ENCODE results near the gene MARK4. TPM values are rescaled to one million over a fixed set of nuclear protein-coding genes. Genes with fewer than 3 reads are reported as not detected.

The MARK4 gene
- total RNA-seq, 8 experiments from 2014 or later = 9.1 to 40.6 (median 14.8) TPM

DNA sequence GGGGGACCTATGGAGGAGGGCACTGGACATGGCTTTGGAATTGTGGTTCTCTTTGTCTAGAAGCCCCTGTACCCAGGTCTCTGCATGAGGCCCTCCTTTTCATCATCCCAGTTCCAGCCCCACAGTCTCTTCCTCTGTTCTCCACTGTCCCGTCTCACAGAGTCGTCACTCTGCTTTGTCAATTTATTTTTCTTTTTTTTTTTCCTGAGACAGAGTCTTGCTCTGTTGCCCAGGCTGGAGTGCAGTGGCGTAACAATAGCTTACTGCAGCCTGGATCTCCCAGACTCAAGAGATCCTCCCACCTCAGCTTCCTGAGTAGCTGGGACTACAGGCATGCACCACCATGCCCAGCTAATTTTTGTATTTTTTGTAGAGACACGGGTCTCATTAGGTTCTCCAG is 5.2 kb upstream of the MARK4 start:
- peak in 1 of 8 experiments; percentile 5 for ATAC-seq (replicated peaks in 6 of 8)
- Histone ChIP-seq H3K27ac (no peak overlapping the region), H3K4me3 (no peak overlapping the region), H3K4me1 (replicated peaks in 1 of 2) (peaks cover 5 to 6% of the 10 kb centered on the region in 2 donors)
- 29 to 83% (median 50%) methylated on average over 1 to 4 of the region's 4 CpGs; no CpG with 5 or more reads in 3 of the 10 experiments for WGBS, 10 experiments
- in situ Hi-C loops (cut with MboI; ENCODE audit: low pct_unique_long_range_greater_than_20kb in 2 of 9, low sequenced_read_pairs in 9 of 9, unreplicated experiment in 9 of 9) = no loop called here

DNA sequence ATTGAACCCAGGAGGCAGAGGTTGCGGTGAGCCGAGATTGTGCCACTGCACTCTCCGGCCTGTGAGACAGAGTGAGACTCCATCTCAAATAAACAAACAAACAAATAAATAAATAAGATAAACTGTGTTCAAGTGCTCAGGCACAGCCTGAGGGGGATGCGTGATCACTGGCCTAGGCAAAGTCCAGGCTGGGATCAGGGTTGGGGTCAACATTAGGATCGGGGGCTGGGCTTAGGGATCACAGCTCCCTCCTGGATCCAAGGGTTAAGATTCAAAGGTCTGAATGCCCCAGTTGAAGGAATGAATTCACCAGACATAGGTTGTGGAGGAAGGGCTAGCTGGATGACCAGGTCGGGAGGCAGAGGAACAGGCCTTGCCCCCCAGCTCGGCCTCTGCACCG is 3.9 kb upstream of the MARK4 start:
- in situ Hi-C loops (cut with MboI; ENCODE audit: low pct_unique_long_range_greater_than_20kb in 2 of 9, low sequenced_read_pairs in 9 of 9, unreplicated experiment in 9 of 9) = no loop called here
- WGBS, 10 experiments = 75 to 100% (median 100%) methylated on average over 2 to 6 of the region's 8 CpGs; no CpG with 5 or more reads in 5 of the 10 experiments
- ATAC-seq (replicated peaks in 6 of 8) = no peak

DNA sequence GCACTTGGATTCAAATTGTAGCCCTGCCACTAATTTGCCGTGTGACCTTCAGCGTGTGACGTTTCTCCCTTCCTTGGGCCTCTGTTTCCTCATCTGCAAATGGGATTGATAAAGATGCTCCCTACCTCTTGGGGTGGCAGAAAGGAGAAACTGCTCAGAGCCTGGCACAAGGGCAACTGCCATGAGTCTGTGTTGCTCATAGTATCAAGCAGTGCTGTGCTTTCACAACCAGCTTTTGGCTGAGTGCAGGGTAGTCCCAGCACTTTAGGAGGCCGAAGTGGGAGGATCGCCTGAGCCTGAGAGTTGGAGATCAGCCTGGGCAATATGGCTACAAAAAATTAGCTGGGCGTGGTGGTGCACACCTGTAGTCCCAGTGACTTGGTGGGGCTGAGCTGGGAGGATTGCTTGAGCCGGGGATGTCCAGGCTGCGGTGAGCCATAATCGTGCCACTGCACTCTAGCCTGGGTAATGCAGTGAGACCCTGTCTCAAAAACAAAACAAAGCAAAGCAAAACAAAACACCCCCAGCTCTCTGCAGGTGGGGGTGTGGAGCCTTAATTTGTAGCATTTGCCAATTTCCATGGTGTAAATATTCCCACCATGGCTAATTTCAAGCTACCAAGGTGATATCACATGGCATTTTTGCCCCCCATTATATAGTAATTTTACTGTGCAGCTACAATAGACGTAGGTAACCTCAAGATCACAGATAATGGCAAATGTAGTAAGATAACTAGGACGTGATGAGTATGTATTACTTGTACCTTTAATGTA is 1.6 kb upstream of the MARK4 start:
- Histone ChIP-seq H3K27ac (no peak overlapping the region), H3K4me3 (no peak overlapping the region), H3K4me1 (replicated peaks in 1 of 2) (peaks cover 5 to 11% of the 10 kb centered on the region in 2 donors)
- ATAC-seq (replicated peaks in 6 of 8) = no peak
- 13 to 92% (median 41%) methylated on average over 2 to 6 of the region's 11 CpGs; no CpG with 5 or more reads in 1 of the 10 experiments for WGBS, 10 experiments
- in situ Hi-C loops (cut with MboI; ENCODE audit: low pct_unique_long_range_greater_than_20kb in 2 of 9, low sequenced_read_pairs in 9 of 9, unreplicated experiment in 9 of 9) = no loop called here

More for the DNA sequence above, 3.9 kb upstream of the MARK4 start:
- H3K27ac ChIP-seq = no peak overlapping the region
- no peak overlapping the region for H3K4me3 ChIP-seq
- H3K4me1 ChIP-seq (replicated peaks in 1 of 2) = peaks cover 5 to 6% of the 10 kb centered on the region in 2 donors

DNA sequence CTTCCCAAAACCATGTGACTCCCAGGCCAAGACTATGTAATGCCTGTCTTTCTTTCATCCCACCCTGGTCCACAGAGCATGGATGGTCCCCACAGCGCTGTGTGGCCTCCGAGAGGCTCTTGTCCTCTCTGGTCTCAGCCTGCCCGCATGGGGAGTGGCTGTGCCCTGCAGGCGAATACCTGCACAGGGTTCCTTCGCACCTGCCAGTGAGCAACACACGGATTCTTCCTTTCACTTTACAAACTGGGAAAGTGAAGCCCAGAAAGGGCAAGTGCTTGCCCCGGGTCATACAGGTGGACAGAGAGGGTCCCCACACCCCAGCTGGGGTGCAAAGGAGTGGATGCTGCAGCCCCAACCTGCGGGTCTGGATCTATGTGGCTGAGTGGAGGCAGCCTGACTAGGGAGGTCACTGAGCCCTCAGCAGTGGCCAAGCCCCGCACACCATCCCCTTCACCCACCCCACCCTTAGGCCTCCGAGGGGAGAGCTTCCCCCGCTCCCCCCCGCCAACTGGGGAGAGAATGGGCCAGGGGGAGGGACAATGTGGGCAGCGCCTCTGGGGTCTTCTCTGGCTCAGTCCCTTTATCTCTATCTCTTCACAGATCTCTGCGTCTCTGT is 747 bp upstream of the MARK4 start:
- Histone ChIP-seq H3K4me1 (replicated peaks in 1 of 2) (peaks cover 5 to 7% of the 10 kb centered on the region in 2 donors), H3K27ac (peak overlapping the region in 1 of 2 donors; percentile 17), H3K4me3 (peak overlapping the region; percentile 54 to 95 (median 85))
- WGBS, 10 experiments = 0 to 90% (median 42%) methylated on average over 1 to 6 of the region's 14 CpGs; no CpG with 5 or more reads in 6 of the 10 experiments
- peak in 6 of 8 experiments; percentile 10 to 39 (median 28) for ATAC-seq (replicated peaks in 6 of 8)
- in situ Hi-C loops (cut with MboI; ENCODE audit: low pct_unique_long_range_greater_than_20kb in 2 of 9, low sequenced_read_pairs in 9 of 9, unreplicated experiment in 9 of 9) = no loop called here

DNA sequence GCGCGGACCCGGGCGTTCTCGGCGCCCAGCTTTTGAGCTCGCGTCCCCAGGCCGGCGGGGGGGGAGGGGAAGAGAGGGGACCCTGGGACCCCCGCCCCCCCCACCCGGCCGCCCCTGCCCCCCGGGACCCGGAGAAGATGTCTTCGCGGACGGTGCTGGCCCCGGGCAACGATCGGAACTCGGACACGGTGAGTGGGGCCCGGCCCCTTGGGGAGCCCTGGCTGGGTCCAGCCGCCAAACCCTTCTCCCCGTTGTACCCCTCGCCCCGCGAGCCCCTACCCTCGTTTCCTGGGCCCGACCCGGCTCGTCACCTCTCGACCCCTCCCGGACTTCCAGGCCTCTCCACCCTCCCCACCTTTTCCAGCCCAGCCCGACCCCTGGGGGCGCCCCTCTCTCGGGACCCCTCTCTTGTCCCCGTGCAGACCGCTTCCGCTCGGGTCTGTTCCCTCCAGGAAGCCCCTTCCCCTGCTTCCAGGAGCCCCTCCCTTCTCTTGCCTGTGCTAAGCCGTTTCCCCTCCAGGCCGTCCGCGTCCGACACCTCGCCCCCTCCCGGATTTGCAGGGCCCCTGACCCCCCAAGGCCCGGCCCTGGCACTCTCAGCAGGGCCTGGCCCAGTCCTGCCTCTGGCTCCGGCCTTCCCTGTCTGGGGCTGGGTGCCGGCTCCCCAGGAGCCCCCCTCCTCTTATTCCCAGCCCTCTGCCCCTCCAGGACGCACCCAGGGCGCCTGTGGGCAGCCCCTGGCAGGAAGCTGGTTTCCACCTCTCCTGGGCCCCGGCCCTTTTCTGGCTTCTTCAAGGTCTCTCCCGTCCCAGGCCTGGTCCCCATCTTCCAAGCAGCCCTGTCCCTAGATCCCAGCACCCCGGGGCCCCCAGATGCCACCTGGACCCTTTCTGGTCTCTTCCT is 632 bp downstream of the MARK4 start:
- peak; percentile 9 to 57 (median 45) for ATAC-seq (replicated peaks in 6 of 8)
- in situ Hi-C loops (cut with MboI; ENCODE audit: low pct_unique_long_range_greater_than_20kb in 2 of 9, low sequenced_read_pairs in 9 of 9, unreplicated experiment in 9 of 9) = no loop called here
- H3K27ac ChIP-seq = peak overlapping the region; percentile 40 to 53

DNA sequence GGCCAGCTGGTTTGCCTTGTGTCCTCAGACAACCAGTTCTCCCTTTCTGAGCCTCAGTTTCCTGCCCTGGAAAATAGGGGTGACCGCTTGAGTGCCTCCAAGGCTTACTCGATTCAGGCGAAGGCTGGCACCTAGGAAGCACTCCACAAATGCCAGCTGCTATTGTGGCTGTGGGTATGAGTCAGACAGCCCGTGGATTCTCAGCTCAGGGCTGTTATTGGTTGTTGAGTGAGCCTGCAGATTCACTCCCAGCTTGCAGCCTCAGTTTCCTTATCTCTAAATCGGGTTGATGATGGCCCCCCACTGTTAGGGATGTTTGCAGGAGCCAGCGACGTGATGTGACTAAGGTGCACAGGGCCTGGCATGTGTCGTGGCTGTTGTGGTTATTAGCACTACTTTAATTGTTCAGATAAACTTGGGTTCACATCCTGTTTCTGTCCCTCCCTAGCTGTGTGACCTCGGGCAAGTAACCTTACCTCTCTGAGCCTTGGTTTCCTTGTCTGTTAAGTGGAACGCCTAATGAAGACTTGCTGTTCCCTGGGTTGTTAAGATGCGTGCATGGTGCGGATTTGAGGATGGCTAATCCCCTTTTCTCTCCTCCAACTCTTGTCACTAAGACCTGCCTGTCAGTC is 2.4 kb downstream of the MARK4 start:
- in situ Hi-C loops (cut with MboI; ENCODE audit: low pct_unique_long_range_greater_than_20kb in 2 of 9, low sequenced_read_pairs in 9 of 9, unreplicated experiment in 9 of 9) = no loop called here
- ATAC-seq (replicated peaks in 6 of 8) = no peak
- Histone ChIP-seq H3K27ac (no peak overlapping the region), H3K4me3 (no peak overlapping the region), H3K4me1 (replicated peaks in 1 of 2) (peaks cover 5% of the 10 kb centered on the region in 2 donors)
- WGBS, 10 experiments = 94 to 100% (median 98%) methylated on average over 1 to 6 of the region's 12 CpGs; no CpG with 5 or more reads in 7 of the 10 experiments

More for the DNA sequence above, 632 bp downstream of the MARK4 start:
- 14% methylated on average over 2 of the region's 57 CpGs; no CpG with 5 or more reads in 9 of the 10 experiments for WGBS, 10 experiments
- H3K4me1 ChIP-seq (replicated peaks in 1 of 2) = peaks cover 5% of the 10 kb centered on the region in 2 donors
- H3K4me3 ChIP-seq = peak overlapping the region; percentile 54 to 95 (median 85)

DNA sequence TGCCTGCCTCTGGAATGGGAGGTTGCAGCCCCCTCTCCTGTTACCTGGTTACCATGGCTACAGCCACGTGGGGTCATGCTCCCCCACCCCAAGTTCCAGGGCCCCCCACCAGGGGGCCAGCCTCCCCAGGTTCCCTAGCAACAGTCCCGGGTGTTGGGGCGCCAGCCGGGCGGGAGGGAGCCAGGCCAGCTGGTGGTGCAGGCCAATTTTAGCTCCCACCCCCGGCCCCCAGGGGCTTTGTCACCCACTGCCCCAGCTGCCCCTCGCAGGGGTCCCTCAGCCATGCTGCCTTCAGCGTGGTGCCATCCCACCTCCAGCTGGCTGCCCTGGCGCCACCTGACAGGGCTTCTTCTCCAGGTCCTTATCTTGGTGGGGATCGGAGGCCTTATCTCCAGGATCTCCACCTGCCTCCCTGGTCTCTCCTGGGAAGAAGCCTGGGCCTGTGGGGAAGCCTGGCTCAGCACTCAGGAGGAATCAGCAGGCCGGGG is 3.0 kb downstream of the MARK4 start:
- 80 to 90% methylated on average over 1 to 2 of the region's 11 CpGs; no CpG with 5 or more reads in 8 of the 10 experiments for WGBS, 10 experiments
- in situ Hi-C loops (cut with MboI; ENCODE audit: low pct_unique_long_range_greater_than_20kb in 2 of 9, low sequenced_read_pairs in 9 of 9, unreplicated experiment in 9 of 9) = no loop called here
- H3K4me1 ChIP-seq (replicated peaks in 1 of 2) = peaks cover 5% of the 10 kb centered on the region in 2 donors
- ATAC-seq (replicated peaks in 6 of 8) = no peak
- no peak overlapping the region for H3K4me3 ChIP-seq
- no peak overlapping the region for H3K27ac ChIP-seq

DNA sequence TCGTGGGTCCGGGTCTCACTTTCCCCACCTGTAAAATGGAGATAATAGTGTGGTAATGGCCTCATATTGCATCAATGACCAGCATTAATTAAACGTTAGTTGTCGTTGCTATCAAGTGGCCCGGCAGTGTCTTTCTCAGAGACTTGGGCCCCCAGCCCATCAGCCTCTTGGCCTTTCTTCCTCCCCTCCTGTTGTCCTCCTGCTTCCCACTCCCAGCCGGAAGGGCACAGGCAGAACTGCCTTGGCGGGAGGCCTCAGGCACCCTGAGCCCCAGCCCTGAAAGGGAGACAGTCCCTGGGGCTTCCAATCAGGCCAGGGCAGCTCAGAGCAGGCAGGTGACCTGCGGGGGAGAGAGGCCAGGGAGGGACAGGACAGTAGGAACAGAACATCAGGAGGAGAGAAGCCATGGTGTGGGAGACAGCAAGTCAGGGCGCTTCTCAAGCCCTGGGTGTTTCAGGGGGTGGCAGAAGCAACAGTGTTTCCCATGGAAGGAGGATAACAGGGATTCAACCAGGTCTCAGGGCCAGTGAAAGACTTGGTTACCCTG is 4.6 kb downstream of the MARK4 start:
- no peak overlapping the region for H3K27ac ChIP-seq
- in situ Hi-C loops (cut with MboI; ENCODE audit: low pct_unique_long_range_greater_than_20kb in 2 of 9, low sequenced_read_pairs in 9 of 9, unreplicated experiment in 9 of 9) = no loop called here
- ATAC-seq (replicated peaks in 6 of 8) = no peak
- H3K4me3 ChIP-seq = no peak overlapping the region
- peaks cover 0 to 5% of the 10 kb centered on the region in 2 donors for H3K4me1 ChIP-seq (replicated peaks in 1 of 2)
- WGBS, 10 experiments = 73 to 100% (median 84%) methylated on average over 1 to 4 of the region's 9 CpGs; no CpG with 5 or more reads in 4 of the 10 experiments

DNA sequence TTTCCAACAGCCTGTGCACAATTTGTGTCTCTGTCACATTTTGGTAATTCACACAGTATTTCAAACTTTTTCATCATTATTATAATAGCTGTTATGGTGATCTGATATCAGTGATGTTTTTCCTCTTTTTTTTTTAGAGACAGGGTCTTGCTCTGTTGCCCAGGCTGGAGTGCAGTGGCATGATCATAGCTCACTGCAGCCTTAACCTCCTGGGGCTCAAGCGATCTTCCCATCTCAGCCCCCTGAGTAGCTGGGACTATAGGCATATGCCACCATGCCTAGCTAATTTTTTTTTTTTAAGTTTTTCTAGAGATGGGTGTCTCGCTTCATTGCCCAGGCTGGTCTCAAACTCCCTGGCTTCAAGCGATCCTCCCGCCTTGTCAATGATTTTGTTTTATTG is 5.8 kb downstream of the MARK4 start:
- no peak overlapping the region for H3K4me3 ChIP-seq
- ATAC-seq (replicated peaks in 6 of 8) = no peak
- peaks cover 0 to 5% of the 10 kb centered on the region in 2 donors for H3K4me1 ChIP-seq (replicated peaks in 1 of 2)
- WGBS, 10 experiments = 86 to 100% (median 98%) methylated on average over 1 to 4 of the region's 4 CpGs
- in situ Hi-C loops (cut with MboI; ENCODE audit: low pct_unique_long_range_greater_than_20kb in 2 of 9, low sequenced_read_pairs in 9 of 9, unreplicated experiment in 9 of 9) = no loop called here
- no peak overlapping the region for H3K27ac ChIP-seq

DNA sequence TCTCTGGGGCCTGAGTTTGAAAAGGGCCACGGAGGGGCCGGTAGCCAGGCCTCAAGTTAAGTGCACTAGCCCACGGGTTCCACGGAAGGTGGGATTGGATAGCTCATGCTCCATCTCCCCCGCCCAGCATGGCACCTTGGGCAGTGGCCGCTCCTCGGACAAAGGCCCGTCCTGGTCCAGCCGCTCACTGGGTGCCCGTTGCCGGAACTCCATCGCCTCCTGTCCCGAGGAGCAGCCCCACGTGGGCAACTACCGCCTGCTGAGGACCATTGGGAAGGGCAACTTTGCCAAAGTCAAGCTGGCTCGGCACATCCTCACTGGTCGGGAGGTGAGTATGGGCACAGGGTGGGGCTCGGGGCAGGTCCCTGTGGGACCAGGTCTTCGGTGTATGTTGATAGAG is 7.8 kb downstream of the MARK4 start:
- WGBS, 10 experiments = 67 to 100% (median 99%) methylated on average over 1 to 7 of the region's 19 CpGs; no CpG with 5 or more reads in 6 of the 10 experiments
- in situ Hi-C loops (cut with MboI; ENCODE audit: low pct_unique_long_range_greater_than_20kb in 2 of 9, low sequenced_read_pairs in 9 of 9, unreplicated experiment in 9 of 9) = no loop called here
- H3K4me1 ChIP-seq (replicated peaks in 1 of 2) = no peaks in the 10 kb centered on the region
- H3K4me3 ChIP-seq = no peak overlapping the region
- ATAC-seq (replicated peaks in 6 of 8) = no peak
- no peak overlapping the region for H3K27ac ChIP-seq

DNA sequence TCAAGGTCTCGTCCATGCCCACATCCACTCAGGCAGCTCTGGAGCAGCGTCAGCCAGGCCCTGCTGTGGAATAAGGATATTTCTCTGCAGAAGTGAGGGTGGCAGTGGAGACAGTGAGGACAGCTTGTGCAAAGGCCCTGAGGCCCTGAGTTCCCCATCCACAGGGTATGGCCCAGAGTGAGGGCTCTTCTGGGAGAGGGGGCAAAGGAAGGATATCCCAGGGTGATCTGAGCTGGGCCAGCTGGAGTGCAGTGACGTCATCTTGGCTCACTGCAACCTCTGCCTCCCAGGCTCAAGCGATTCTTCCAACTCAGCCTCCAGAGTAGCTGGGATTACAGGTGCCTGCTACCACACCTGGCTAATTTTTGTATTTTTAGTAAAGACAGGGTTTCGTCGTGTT is 11.5 kb downstream of the MARK4 start:
- no peaks in the 10 kb centered on the region for H3K4me1 ChIP-seq (replicated peaks in 1 of 2)
- no peak overlapping the region for H3K4me3 ChIP-seq
- 49 to 90% (median 82%) methylated on average over 2 to 5 of the region's 6 CpGs; no CpG with 5 or more reads in 6 of the 10 experiments for WGBS, 10 experiments
- in situ Hi-C loops (cut with MboI; ENCODE audit: low pct_unique_long_range_greater_than_20kb in 2 of 9, low sequenced_read_pairs in 9 of 9, unreplicated experiment in 9 of 9) = no loop called here
- ATAC-seq (replicated peaks in 6 of 8) = no peak
- no peak overlapping the region for H3K27ac ChIP-seq

DNA sequence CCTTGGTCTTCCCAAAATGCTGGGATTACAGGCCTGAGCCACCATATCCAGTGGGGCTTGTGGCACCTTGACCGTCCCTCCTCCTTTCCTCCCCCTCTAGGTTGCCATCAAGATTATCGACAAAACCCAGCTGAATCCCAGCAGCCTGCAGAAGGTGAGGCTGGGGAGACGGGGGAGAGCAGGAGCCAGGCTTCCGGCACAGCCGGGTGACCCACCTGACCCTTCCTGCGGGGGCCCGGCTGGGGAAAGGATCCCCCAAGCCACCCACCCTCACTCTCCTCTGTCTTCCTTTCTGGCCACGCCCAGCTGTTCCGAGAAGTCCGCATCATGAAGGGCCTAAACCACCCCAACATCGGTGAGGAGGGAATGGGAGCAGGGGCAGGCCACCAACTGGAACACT is 11.9 kb downstream of the MARK4 start:
- no peak overlapping the region for H3K4me3 ChIP-seq
- no peak overlapping the region for H3K27ac ChIP-seq
- no peaks in the 10 kb centered on the region for H3K4me1 ChIP-seq (replicated peaks in 1 of 2)
- in situ Hi-C loops (cut with MboI; ENCODE audit: low pct_unique_long_range_greater_than_20kb in 2 of 9, low sequenced_read_pairs in 9 of 9, unreplicated experiment in 9 of 9) = no loop called here
- WGBS, 10 experiments = 60 to 100% (median 90%) methylated on average over 1 to 3 of the region's 11 CpGs; no CpG with 5 or more reads in 3 of the 10 experiments
- ATAC-seq (replicated peaks in 6 of 8) = no peak

All from motor neuron (in vitro differentiated cells).